ENCODE measurements around the gene CHMP6. TPM values are rescaled to one million over a fixed set of nuclear protein-coding genes. Genes with fewer than 3 reads are reported as not detected.

CHMP6 gene
- polyA plus RNA-seq, 1 donor from 2014 or later: 35.1 TPM

DNA sequence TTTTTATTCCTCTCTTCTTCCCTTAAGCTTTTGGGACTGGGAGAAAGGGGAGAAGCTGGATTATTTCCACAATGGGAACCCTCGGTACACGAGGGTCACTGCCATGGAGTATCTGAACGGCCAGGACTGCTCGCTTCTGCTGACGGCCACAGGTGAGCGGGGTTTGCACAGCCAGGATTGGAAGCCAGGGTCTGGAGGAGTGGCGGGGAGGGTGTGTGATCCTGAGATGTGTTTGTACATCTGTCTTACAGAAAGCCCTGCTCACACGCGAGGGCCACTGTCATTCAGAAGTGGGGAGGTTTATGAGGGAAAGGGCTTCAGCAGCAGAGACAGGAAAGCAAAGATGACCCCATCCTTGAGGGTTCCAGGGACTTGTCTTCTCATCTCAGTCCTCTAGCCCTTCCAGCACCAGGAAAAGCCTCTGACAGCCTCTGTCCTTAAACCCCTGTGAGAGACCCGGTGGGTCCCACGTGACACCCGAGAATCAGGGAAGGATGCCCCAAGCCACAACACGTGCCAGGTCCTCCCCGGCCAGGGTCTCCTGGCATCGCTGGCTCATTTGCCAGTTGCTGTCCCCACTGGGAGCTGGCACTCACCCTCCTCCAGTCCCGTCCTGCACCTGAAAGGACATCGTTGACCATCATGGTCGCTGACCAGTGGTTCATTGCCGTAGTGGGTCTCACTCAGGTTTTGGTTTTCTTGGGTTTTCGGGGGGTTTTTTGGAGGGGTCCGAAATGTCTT lies 44.3 kb upstream of the CHMP6 start:
- no peaks in the 10 kb centered on the region for H3K79me2 ChIP-seq (replicated peaks; ENCODE audit: insufficient read depth, low read length)
- no peak overlapping the region for H3K4me3 ChIP-seq (ENCODE audit: low read length)
- H3F3A ChIP-seq (ENCODE audit: insufficient read depth, low read length, poor library complexity, severe bottlenecking): no peaks in the 10 kb centered on the region
- no peak overlapping the region for H3K9ac ChIP-seq (ENCODE audit: low read length)
- H3K36me3 ChIP-seq (ENCODE audit: insufficient read depth, low read length): no peaks in the 10 kb centered on the region
- H4K20me1 ChIP-seq (ENCODE audit: insufficient read depth): no peaks in the 10 kb centered on the region
- TF ChIP-seq MXI1 (conservative IDR thresholded peaks at IDR 0.05; ENCODE audit: poor library complexity, severe bottlenecking) (no peak), TAF1 (IDR thresholded peaks at IDR 0.05; ENCODE audit: low read depth) (no peak), POLR2AphosphoS5 (IDR thresholded peaks at IDR 0.05) (no peak), EZH2 (IDR thresholded peaks at IDR 0.05; ENCODE audit: borderline replicate concordance, insufficient read depth, low read length, poor library complexity, severe bottlenecking) (no peak), EP300 (conservative IDR thresholded peaks at IDR 0.05; ENCODE audit: poor library complexity, severe bottlenecking) (no peak), SMC3 (conservative IDR thresholded peaks at IDR 0.05; ENCODE audit: poor library complexity) (no peak), RAD21 (conservative IDR thresholded peaks at IDR 0.05) (no peak)
- TF ChIP-seq, protein P1, sequence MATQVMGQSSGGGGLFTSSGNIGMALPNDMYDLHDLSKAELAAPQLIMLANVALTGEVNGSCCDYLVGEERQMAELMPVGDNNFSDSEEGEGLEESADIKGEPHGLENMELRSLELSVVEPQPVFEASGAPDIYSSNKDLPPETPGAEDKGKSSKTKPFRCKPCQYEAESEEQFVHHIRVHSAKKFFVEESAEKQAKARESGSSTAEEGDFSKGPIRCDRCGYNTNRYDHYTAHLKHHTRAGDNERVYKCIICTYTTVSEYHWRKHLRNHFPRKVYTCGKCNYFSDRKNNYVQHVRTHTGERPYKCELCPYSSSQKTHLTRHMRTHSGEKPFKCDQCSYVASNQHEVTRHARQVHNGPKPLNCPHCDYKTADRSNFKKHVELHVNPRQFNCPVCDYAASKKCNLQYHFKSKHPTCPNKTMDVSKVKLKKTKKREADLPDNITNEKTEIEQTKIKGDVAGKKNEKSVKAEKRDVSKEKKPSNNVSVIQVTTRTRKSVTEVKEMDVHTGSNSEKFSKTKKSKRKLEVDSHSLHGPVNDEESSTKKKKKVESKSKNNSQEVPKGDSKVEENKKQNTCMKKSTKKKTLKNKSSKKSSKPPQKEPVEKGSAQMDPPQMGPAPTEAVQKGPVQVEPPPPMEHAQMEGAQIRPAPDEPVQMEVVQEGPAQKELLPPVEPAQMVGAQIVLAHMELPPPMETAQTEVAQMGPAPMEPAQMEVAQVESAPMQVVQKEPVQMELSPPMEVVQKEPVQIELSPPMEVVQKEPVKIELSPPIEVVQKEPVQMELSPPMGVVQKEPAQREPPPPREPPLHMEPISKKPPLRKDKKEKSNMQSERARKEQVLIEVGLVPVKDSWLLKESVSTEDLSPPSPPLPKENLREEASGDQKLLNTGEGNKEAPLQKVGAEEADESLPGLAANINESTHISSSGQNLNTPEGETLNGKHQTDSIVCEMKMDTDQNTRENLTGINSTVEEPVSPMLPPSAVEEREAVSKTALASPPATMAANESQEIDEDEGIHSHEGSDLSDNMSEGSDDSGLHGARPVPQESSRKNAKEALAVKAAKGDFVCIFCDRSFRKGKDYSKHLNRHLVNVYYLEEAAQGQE (IDR thresholded peaks at IDR 0.05; ENCODE audit: borderline replicate concordance): no peak
- TF ChIP-seq, protein P2, sequence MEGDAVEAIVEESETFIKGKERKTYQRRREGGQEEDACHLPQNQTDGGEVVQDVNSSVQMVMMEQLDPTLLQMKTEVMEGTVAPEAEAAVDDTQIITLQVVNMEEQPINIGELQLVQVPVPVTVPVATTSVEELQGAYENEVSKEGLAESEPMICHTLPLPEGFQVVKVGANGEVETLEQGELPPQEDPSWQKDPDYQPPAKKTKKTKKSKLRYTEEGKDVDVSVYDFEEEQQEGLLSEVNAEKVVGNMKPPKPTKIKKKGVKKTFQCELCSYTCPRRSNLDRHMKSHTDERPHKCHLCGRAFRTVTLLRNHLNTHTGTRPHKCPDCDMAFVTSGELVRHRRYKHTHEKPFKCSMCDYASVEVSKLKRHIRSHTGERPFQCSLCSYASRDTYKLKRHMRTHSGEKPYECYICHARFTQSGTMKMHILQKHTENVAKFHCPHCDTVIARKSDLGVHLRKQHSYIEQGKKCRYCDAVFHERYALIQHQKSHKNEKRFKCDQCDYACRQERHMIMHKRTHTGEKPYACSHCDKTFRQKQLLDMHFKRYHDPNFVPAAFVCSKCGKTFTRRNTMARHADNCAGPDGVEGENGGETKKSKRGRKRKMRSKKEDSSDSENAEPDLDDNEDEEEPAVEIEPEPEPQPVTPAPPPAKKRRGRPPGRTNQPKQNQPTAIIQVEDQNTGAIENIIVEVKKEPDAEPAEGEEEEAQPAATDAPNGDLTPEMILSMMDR (IDR thresholded peaks at IDR 0.05; ENCODE audit: poor library complexity, severe bottlenecking): no peak
- no peaks in the 10 kb centered on the region for H3K9me3 ChIP-seq (ENCODE audit: low read length)
- no peaks in the 10 kb centered on the region for H3K9me2 ChIP-seq (ENCODE audit: insufficient read depth, low read length)
- no peak overlapping the region for H3K4me2 ChIP-seq (ENCODE audit: low read length)
- no peak overlapping the region for H2AFZ ChIP-seq (ENCODE audit: low read depth, low read length)
- H3K27ac ChIP-seq (ENCODE audit: low read length): no peak overlapping the region
- no peaks in the 10 kb centered on the region for H3K27me3 ChIP-seq (ENCODE audit: insufficient read depth, low read depth, low read length)

DNA sequence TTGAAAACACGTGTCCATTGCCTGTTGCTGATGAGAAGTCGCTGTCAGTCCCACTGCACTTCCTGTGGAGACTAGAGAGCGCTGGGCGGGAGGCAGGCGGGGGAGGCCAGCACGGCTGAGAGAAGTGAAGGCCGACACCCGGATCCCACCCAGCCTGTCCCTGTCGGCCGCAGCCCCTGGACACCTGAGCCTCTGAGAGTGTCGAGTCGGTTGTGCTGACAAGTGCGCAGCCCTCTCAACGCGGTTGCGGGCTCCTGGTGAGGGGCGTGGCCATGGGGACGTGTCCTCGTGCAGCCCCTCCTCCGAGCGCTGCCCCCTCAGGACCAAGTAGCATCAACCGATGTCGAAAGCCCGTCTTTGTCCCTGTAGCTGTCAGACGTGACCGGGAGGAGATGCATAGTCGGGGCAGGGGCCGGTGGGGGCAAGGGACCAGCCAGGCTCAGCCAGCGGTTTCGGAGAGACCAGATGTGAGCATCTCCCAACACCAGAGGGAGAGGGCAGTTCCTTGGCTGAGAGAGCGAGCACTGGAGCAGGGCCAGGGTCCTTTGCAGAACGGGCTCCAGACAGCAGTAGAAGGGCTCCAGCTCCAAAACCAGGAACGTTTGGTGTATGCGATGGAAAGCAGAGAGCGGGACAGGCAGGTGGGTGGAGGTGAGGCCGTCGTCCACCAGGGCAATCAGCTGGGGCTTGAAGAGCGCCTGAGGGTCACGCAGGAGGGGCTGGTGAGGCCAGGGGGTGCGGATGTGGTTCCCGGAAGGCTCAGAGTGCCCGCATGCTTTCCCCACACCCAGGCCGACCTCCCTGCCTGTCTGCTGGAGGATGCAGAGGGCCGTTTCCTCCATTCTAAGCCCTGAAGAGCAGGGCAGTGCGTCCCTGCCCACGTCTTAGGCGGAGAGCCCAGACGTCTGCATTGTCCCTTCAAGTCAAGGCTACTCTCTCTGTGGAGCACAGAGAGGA lies 43.3 kb upstream of the CHMP6 start:
- Histone ChIP-seq H3F3A (ENCODE audit: insufficient read depth, low read length, poor library complexity, severe bottlenecking) (no peaks in the 10 kb centered on the region), H3K4me3 (ENCODE audit: low read length) (no peak overlapping the region), H3K27ac (ENCODE audit: low read length) (no peak overlapping the region), H3K9me3 (ENCODE audit: low read length) (no peaks in the 10 kb centered on the region), H3K9me2 (ENCODE audit: insufficient read depth, low read length) (no peaks in the 10 kb centered on the region), H3K9ac (ENCODE audit: low read length) (no peak overlapping the region), H2AFZ (ENCODE audit: low read depth, low read length) (no peak overlapping the region), H3K27me3 (ENCODE audit: insufficient read depth, low read depth, low read length) (no peaks in the 10 kb centered on the region), H3K4me2 (ENCODE audit: low read length) (no peak overlapping the region), H3K36me3 (ENCODE audit: insufficient read depth, low read length) (no peaks in the 10 kb centered on the region), H4K20me1 (ENCODE audit: insufficient read depth) (no peaks in the 10 kb centered on the region), H3K79me2 (replicated peaks; ENCODE audit: insufficient read depth, low read length) (no peaks in the 10 kb centered on the region)
- TF ChIP-seq, protein P1 (IDR thresholded peaks at IDR 0.05; ENCODE audit: borderline replicate concordance): no peak
- TF ChIP-seq RAD21 (conservative IDR thresholded peaks at IDR 0.05) (no peak), EZH2 (IDR thresholded peaks at IDR 0.05; ENCODE audit: borderline replicate concordance, insufficient read depth, low read length, poor library complexity, severe bottlenecking) (no peak), SMC3 (conservative IDR thresholded peaks at IDR 0.05; ENCODE audit: poor library complexity) (no peak), EP300 (conservative IDR thresholded peaks at IDR 0.05; ENCODE audit: poor library complexity, severe bottlenecking) (no peak), POLR2AphosphoS5 (IDR thresholded peaks at IDR 0.05) (no peak), TAF1 (IDR thresholded peaks at IDR 0.05; ENCODE audit: low read depth) (no peak), MXI1 (conservative IDR thresholded peaks at IDR 0.05; ENCODE audit: poor library complexity, severe bottlenecking) (no peak)
- TF ChIP-seq, protein P2 (IDR thresholded peaks at IDR 0.05; ENCODE audit: poor library complexity, severe bottlenecking): no peak

Measured in neural cell (in vitro differentiated cells).